Measurements from ENCODE around the gene ST6GALNAC2. TPM values are rescaled to one million over a fixed set of nuclear protein-coding genes. Genes with fewer than 3 reads are reported as not detected.
"Not testable (repeated sequence)": the region's sequence is repeated elsewhere in the genome, so short reads cannot be mapped to it uniquely, and the experiment has no call there.

ST6GALNAC2 gene
- total and polyA plus RNA-seq, 12 donors, result 0.50 to 37.8 (median 5.6) TPM

- no peaks in the 10 kb centered on the region for H3K27me3 ChIP-seq
- no peaks in the 10 kb centered on the region for H3K9me3 ChIP-seq (replicated peaks in 1 of 3)
- WGBS, 4 donors, result 24 to 75% (median 29%) methylated on average over 11 to 35 of the region's 35 CpGs
- peaks cover 11 to 27% of the 10 kb centered on the region in 2 donors for H3K4me1 ChIP-seq (replicated peaks in 1 of 2)
- intact Hi-C loops (cut with DNase I), result loop anchor here (5.0 to 10.0 kb wide), 4 partner anchors 61 to 104 kb away; partner anchors contain the start of gene ST6GALNAC2 (in 2 of the 2)
- peak; percentile 98 to 100 (median 100) for TF ChIP-seq CTCF (IDR thresholded peaks at IDR 0.05)
- no peak for TF ChIP-seq POLR2A (IDR thresholded peaks at IDR 0.05)
- no peak overlapping the region for H3K4me3 ChIP-seq
- H3K27ac ChIP-seq, result no peak overlapping the region
- peak; percentile 58 to 86 (median 75) for DNase-seq
- H3K36me3 ChIP-seq (replicated peaks in 1 of 2), result no peaks in the 10 kb centered on the region
These were observed 62.3 kb downstream of the ST6GALNAC2 start for GRCh38 chr17:76523084-76524037.

DNA sequence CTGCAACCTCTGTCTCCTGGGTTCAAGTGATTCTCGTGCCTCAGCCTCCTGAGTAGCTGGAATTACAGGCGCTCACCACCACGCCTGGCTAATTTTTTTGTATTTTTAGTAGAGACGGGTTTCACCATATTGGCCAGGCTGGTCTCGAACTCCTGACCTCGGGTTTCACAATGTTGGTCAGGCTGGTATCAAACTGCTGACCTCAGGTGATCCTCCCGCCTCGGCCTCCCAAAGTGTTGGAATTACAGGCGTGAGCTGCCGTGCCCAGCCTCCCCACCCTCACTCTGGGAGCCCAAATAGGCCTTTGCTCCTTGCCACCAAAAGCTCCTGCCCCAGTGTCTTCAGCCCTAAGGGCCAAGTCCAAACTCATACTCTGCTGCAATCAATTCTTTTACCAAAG, 64.0 kb downstream of the ST6GALNAC2 start:
- WGBS, 4 donors, result 72 to 87% (median 80%) methylated on average over 9 to 10 of the region's 10 CpGs
- intact Hi-C loops (cut with DNase I), result loop anchor here (5.0 to 10.0 kb wide), 4 partner anchors 63 to 106 kb away; partner anchors contain the start of gene ST6GALNAC2 (in 2 of the 2)
- H3K4me1 ChIP-seq (replicated peaks in 1 of 2), result peaks cover 10 to 15% of the 10 kb centered on the region in 2 donors
- H3K27ac ChIP-seq; H3K9me3 ChIP-seq (replicated peaks in 1 of 3); H3K27me3 ChIP-seq; H3K4me3 ChIP-seq; H3K36me3 ChIP-seq (replicated peaks in 1 of 2); DNase-seq: not testable (repeated sequence)

- 72 to 86% (median 78%) methylated on average over 7 of the region's 7 CpGs for WGBS, 4 donors
These were observed 64.4 kb downstream of the ST6GALNAC2 start for GRCh38 chr17:76521262-76521661.

More at GRCh38 chr17:76521262-76521661, 64.4 kb downstream of the ST6GALNAC2 start:
- TF ChIP-seq CTCF (IDR thresholded peaks at IDR 0.05) (no peak), POLR2A (IDR thresholded peaks at IDR 0.05) (no peak)
- no peaks in the 10 kb centered on the region for H3K9me3 ChIP-seq (replicated peaks in 1 of 3)
- no peak overlapping the region for H3K4me3 ChIP-seq
- H3K36me3 ChIP-seq (replicated peaks in 1 of 2), result no peaks in the 10 kb centered on the region
- H3K4me1 ChIP-seq (replicated peaks in 1 of 2), result peaks cover 10 to 15% of the 10 kb centered on the region in 2 donors
- DNase-seq, result no peak
- H3K27ac ChIP-seq, result no peak overlapping the region
- H3K27me3 ChIP-seq, result no peaks in the 10 kb centered on the region
- intact Hi-C loops (cut with DNase I), result loop anchor here (5.0 to 10.0 kb wide), 4 partner anchors 64 to 106 kb away; partner anchors contain the start of gene ST6GALNAC2 (in 2 of the 2)

Data from adrenal gland (tissue), 12 donors.